ENCODE results near the gene STAU1. TPM values are rescaled to one million over a fixed set of nuclear protein-coding genes. Genes with fewer than 3 reads are reported as not detected.

Gene STAU1
- polyA plus RNA-seq, 1 of the 3 experiments (the other 2 are of a cell fraction) = 48.2 TPM

GRCh38 chr20:49210757-49211110 lies 22.6 kb upstream of the STAU1 start:
- no peak overlapping the region for H2AFZ ChIP-seq (ENCODE audit: low read depth)
- H3K4me3 ChIP-seq (ENCODE audit: low read depth in 2 of 2, low read length in 1 of 2) = no peak overlapping the region
- no peak overlapping the region for H3K9ac ChIP-seq
- no peak overlapping the region for H3K4me2 ChIP-seq
- H3K9me2 ChIP-seq = no peaks in the 10 kb centered on the region
- H3K4me1 ChIP-seq (ENCODE audit: control insufficient read depth in 1 of 2, insufficient read depth in 2 of 2, low read depth in 1 of 2, low read length in 1 of 2) = no peaks in the 10 kb centered on the region
- H3F3A ChIP-seq (replicated peaks; ENCODE audit: insufficient read depth) = no peaks in the 10 kb centered on the region
- peaks cover 10% of the 10 kb centered on the region; the same call in 1 of the 2 replicates for H3K9me3 ChIP-seq
- ChIA-PET POLR2A (no interaction called here), CTCF (interaction anchor here (0.8 kb wide), 1 partner anchor 78 kb away, joined by 6 read pairs; no protein-coding TSS in a partner anchor)
- no peak for DNase-seq
- no peaks in the 10 kb centered on the region for H3K36me3 ChIP-seq (replicated peaks in 1 of 2; ENCODE audit: control insufficient read depth in 1 of 2, insufficient read depth in 2 of 2, low read length in 1 of 2)
- 43% methylated on average over 1 of the region's 1 CpG for WGBS (ENCODE audit: low lambda C conversion rate)
- no peaks in the 10 kb centered on the region for H4K20me1 ChIP-seq (ENCODE audit: insufficient read depth)
- H3K27ac ChIP-seq (ENCODE audit: low read depth in 2 of 2, low read length in 1 of 2) = no peak overlapping the region
- TF ChIP-seq FOSL2 (IDR thresholded peaks at IDR 0.05; ENCODE audit: borderline replicate concordance, low read depth) = no peak
- TF ChIP-seq NRF1 (IDR thresholded peaks at IDR 0.05; ENCODE audit: low read depth, low read length) = no peak
- no peak for TF ChIP-seq CTCF (IDR thresholded peaks at IDR 0.05)
- TF ChIP-seq GATA2 (CRISPR knock-in tag; IDR thresholded peaks at IDR 0.05) = no peak
- no peak for TF ChIP-seq MEF2A (IDR thresholded peaks at IDR 0.05; ENCODE audit: borderline replicate concordance, low read depth)
- TF ChIP-seq REST (IDR thresholded peaks at IDR 0.05; ENCODE audit: low read depth, low read length) = no peak
- no peak for TF ChIP-seq GABPA (IDR thresholded peaks at IDR 0.05; ENCODE audit: low read depth)
- no peak for TF ChIP-seq ZBTB33 (IDR thresholded peaks at IDR 0.05; ENCODE audit: borderline replicate concordance, low read depth)
- TF ChIP-seq IRF3 (IDR thresholded peaks at IDR 0.05; ENCODE audit: low read depth, low read length) = no peak
- H3K79me2 ChIP-seq (ENCODE audit: insufficient read depth) = no peaks in the 10 kb centered on the region
- H3K27me3 ChIP-seq (ENCODE audit: insufficient read depth) = no peaks in the 10 kb centered on the region
